GM19468 (cell line): ENCODE measurements around the gene XRCC6.
"Not testable (repeated sequence)": the region's sequence is repeated elsewhere in the genome, so short reads cannot be mapped to it uniquely, and the experiment has no call there.

Experiments used
- ATAC-seq: cut with Tn5 transposase; IDR thresholded peaks from one replicate; pipeline ENCODE4 v1.9.1; 2021; ENCODE audit warnings: mild to moderate bottlenecking, moderate library complexity, moderate number of reproducible peaks; ENCODE audit not compliant: unreplicated experiment; ENCODE audit errors: extremely low read depth

The XRCC6 gene

GRCh38 chr22:41647771-41648170 is 26.7 kb downstream of the XRCC6 start:
- ATAC-seq: no peak

GRCh38 chr22:41648432-41648831 is 27.3 kb downstream of the XRCC6 start:
- ATAC-seq: no peak

- no peak for ATAC-seq
Observed at GRCh38 chr22:41650229-41650628, 29.1 kb downstream of the XRCC6 start.

GRCh38 chr22:41650821-41651220 is 29.7 kb downstream of the XRCC6 start:
- no peak for ATAC-seq

- no peak for ATAC-seq
Observed at GRCh38 chr22:41654322-41654721, 33.2 kb downstream of the XRCC6 start.

GRCh38 chr22:41656556-41656955 is 35.5 kb downstream of the XRCC6 start:
- no peak for ATAC-seq

GRCh38 chr22:41657709-41658108 is 36.6 kb downstream of the XRCC6 start:
- ATAC-seq: no peak

- ATAC-seq: no peak
Observed at GRCh38 chr22:41658869-41659268, 37.8 kb downstream of the XRCC6 start.

- ATAC-seq: no peak
Observed at GRCh38 chr22:41659941-41660340, 38.8 kb downstream of the XRCC6 start.

GRCh38 chr22:41660416-41660815 is 39.3 kb downstream of the XRCC6 start:
- ATAC-seq: no peak

- ATAC-seq: no peak
Observed at GRCh38 chr22:41661088-41661487, 40.0 kb downstream of the XRCC6 start.

- no peak for ATAC-seq
Observed at GRCh38 chr22:41661713-41662112, 40.6 kb downstream of the XRCC6 start.

- ATAC-seq: not testable (repeated sequence)
Observed at GRCh38 chr22:41663594-41663993, 42.5 kb downstream of the XRCC6 start.

- ATAC-seq: no peak
Observed at GRCh38 chr22:41664490-41664889, 43.4 kb downstream of the XRCC6 start.

GRCh38 chr22:41664951-41665350 is 43.9 kb downstream of the XRCC6 start:
- no peak for ATAC-seq

GRCh38 chr22:41668971-41669911 is 48.1 kb downstream of the XRCC6 start:
- ATAC-seq: no peak

GRCh38 chr22:41672096-41672495 is 51.0 kb downstream of the XRCC6 start:
- ATAC-seq: not testable (repeated sequence)

- ATAC-seq: no peak
Observed at GRCh38 chr22:41672780-41673509, 51.9 kb downstream of the XRCC6 start.

- no peak for ATAC-seq
Observed at GRCh38 chr22:41674846-41675340, 53.8 kb downstream of the XRCC6 start.

GRCh38 chr22:41676134-41676533 is 55.0 kb downstream of the XRCC6 start:
- no peak for ATAC-seq

GRCh38 chr22:41681616-41682015 is 60.5 kb downstream of the XRCC6 start:
- no peak for ATAC-seq
